ENCODE measurements around the gene SRM. TPM values are rescaled to one million over a fixed set of nuclear protein-coding genes. Genes with fewer than 3 reads are reported as not detected.

Gene SRM
- total and polyA plus RNA-seq, 2 of the 13 experiments (the other 11 are each of a cell fraction or from before 2014, with no cell fraction given), result 27.9 to 31.8 TPM

DNA sequence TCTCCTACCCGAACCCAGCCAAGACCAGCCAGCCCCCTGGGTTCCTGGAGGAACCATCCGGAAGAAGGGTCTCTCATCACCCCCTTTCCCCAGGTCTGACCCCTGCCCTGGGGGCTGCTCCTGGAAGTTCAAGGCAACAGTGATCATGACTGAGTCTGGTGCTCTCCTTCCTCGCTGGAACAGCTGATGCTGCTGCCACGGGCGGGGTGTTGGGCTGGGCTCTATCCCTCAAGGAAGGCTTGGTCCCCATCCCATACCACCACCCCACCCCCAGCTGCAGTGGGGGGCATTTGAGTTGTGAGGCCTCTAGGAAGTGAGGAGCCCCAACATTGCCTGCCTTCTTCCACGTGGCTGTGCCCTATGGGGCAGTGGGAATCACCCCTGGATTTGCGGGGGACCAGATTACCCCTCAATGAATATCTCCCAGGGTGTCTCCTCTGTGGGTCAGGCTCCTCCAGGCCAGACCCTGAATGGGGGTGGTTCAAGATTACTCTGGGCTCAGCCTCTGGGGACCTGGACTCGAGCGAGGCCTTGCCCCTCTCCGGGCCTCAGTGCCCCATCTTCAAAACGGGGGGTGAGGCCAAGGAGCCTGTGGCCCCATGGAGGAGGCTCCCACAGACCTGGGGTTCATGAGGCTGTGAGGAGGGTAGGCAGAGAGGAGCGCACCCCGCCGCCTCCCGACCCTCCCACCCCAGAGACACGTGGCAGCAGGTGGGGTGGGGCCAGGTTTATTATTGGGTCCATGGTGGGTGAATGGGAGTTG, 15.6 kb downstream of the SRM start:
- H3K36me3 ChIP-seq (replicated peaks in 1 of 2; ENCODE audit: control insufficient read depth in 1 of 2, insufficient read depth in 2 of 2, low read length in 2 of 2), result no peaks in the 10 kb centered on the region
- H4K20me1 ChIP-seq (ENCODE audit: insufficient read depth, low read length), result no peaks in the 10 kb centered on the region
- H3K4me1 ChIP-seq (ENCODE audit: insufficient read depth, low read length), result peaks cover 28% of the 10 kb centered on the region
- CTCF ChIA-PET (ENCODE audit: low intra/inter-chr PET ratio, low total read pairs), result no interaction called here
- H3K9ac ChIP-seq (ENCODE audit: insufficient read depth, low read depth, low read length), result no peak overlapping the region
- DNase-seq (ENCODE audit: low spot score) (no peak), FAIRE-seq (no peak), ATAC-seq (no peak)
- H3K27me3 ChIP-seq (ENCODE audit: control insufficient read depth in 1 of 2, insufficient read depth in 2 of 2, low read length in 2 of 2), result no peaks in the 10 kb centered on the region
- H3K27ac ChIP-seq (ENCODE audit: extremely low read length, insufficient read depth, low read length), result no peak overlapping the region
- POLR2A ChIA-PET, result interaction anchor here (0.6 to 3.0 kb wide), 3 partner anchors 8 to 247 kb away, joined by 3 to 13 read pairs (median 3); partner anchors contain the start of gene TARDBP
- no peak overlapping the region for H3K4me2 ChIP-seq (ENCODE audit: low read depth, low read length)
- in situ Hi-C loops (cut with HindIII; ENCODE audit: extremely low pct_ligation_motif_present, low pct_unique_long_range_greater_than_20kb), result loop anchor here (25.0 kb wide), 1 partner anchor 593 kb away; no protein-coding TSS in a partner anchor
- no peaks in the 10 kb centered on the region for H3K9me3 ChIP-seq (ENCODE audit: low read length)
- 61% methylated on average over 5 of the region's 16 CpGs for WGBS (ENCODE audit: low lambda C conversion rate)
- H3K79me2 ChIP-seq (ENCODE audit: insufficient read depth, low read length), result no peaks in the 10 kb centered on the region
- H2AFZ ChIP-seq (ENCODE audit: low read length), result no peak overlapping the region
- no TSS peak for BruUV-seq (replicated peaks)
- intact Hi-C loops (cut with micrococcal nuclease; ENCODE audit: unreplicated experiment), result no loop called here
- H3K4me3 ChIP-seq (replicated peaks in 1 of 3; ENCODE audit: insufficient read depth in 1 of 3, low read depth in 2 of 3, low read length in 3 of 3), result no peak overlapping the region
- TF ChIP-seq BORCS8-MEF2B (CRISPR knock-in tag; IDR thresholded peaks at IDR 0.05) (no peak), AGO2 (optimal IDR thresholded peaks at IDR 0.05; ENCODE audit: low read depth, low read length) (peak; percentile 71), STAG1 (CRISPR knock-in tag; IDR thresholded peaks at IDR 0.05) (no peak), SSRP1 (CRISPR knock-in tag; IDR thresholded peaks at IDR 0.05) (no peak)
- TF ChIP-seq, protein P1, sequence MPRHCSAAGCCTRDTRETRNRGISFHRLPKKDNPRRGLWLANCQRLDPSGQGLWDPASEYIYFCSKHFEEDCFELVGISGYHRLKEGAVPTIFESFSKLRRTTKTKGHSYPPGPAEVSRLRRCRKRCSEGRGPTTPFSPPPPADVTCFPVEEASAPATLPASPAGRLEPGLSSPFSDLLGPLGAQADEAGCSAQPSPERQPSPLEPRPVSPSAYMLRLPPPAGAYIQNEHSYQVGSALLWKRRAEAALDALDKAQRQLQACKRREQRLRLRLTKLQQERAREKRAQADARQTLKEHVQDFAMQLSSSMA (CRISPR knock-in tag; IDR thresholded peaks at IDR 0.05), result no peak
